NCI-H128 (cell line): ENCODE measurements around the gene TRIM17.

Source experiments
- DNase-seq: peaks from one replicate; lab custom pipeline; 2025; ENCODE audit not compliant: unreplicated experiment; lab: John Stamatoyannopoulos, UW

The TRIM17 gene

DNA sequence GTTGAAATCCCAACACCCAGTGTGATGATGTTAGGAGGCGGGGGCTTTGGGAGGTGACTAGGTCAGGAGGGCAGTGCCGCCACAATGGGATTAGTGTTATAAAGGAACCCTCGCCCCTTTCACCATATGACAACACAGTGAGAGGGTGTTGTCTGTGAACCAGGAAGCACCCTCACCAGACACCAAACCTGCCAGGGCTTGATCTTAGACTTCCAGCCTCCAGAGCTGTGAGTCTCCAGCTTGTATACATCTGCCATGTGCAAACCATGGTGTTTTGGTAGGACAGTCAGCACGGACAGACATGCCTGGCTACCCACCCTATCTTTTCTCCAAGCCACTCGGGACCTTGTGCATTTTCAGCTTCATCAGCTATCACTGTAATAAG lies 14.0 kb downstream of the TRIM17 start:
- no peak for DNase-seq

DNA sequence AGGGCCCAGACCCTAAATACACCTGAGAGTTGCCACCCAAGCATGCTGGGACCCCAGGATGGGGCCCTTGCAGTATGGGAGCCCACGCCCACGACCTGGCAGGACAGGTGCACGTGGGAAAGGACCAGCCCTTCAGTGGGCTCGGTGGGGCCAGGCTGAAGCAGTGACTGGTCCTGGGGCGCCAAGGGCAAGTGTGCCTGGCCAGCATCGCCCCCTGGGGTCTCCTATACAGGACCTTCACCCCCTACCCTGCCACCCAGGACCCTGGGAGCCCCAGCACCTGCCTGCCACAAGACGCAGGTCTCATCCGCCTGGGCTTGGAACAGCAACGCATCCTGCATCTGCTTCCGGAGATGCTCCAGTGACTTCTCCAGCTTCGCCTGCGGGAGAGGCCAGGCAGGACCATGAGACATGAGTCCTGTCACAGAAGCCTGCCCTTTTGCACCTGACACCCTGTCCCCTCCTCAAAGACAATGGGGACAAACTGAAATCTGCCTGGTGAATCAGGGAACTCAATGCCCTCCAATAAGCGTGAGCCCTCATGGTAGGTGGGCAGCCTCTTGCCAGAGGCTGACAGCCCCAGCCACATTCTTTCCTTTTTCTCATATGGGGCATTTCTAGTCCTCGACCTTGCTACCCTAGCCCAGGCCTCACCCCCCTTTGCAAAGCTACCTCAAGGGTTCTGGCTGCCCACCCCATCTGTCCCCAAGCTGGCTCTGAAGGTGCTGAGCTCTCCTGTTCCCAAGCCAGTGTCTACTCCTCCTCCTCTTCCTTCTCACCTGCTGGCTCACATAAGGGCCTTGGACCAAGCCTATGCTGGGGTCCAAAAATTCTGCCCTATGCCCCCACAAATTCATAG lies 14.7 kb downstream of the TRIM17 start:
- no peak for DNase-seq

DNA sequence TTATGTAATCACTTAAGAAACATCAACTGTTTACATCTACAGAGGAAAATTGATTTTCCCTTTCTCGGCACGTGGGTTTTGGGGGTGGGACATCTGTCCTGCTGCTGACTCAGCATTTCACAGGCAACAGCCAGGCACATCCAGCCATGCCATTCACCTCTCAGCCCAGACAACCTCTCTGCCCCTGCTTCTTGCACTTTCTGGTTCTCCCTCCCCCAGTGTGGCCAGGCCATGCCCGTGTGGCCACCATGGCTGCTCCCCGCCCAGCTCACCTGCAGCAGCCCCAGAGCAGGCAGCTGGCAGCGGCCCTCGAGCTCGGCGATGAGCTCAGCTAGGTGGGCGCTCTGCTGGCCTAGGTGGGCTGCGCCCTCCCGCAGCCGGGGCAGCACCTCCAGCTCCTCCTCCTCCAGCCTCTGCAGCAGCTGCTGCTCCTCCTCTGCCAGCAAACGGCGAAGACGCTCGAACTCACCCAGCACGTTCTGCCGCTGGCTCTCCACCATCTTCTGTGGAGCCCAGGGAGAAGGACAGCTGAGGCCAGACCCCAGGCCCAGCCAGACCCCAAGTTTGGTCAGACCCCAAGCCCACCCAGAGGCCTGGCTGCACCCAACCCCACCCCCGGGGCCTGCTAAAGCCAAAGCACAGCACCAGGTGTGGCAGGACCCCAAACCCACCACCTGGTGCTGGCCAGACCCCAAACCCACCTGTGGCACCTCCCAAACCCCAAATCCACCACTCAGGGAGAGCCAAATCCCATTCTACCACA lies 15.8 kb downstream of the TRIM17 start:
- DNase-seq, result no peak

DNA sequence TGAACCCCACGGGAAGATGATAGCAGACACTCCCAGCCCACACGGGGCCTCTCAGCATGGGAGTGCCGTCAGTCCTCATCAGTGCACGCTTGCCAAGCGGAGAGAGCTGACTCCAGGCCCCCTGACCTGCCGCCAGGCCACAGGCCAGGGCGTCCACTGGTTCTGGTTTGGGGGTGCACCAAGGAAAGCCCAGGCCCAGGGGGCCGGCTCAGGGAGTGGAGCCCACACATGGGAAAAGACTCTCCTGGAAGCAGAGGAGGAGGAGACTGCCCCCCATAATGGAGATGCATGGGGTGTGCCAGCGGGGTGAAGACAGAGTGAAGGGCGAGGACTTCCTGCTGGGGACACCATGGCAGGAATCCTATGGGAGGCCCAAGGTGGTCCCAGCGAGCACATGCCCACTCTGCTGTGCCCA lies 16.4 kb downstream of the TRIM17 start:
- DNase-seq, result no peak

DNA sequence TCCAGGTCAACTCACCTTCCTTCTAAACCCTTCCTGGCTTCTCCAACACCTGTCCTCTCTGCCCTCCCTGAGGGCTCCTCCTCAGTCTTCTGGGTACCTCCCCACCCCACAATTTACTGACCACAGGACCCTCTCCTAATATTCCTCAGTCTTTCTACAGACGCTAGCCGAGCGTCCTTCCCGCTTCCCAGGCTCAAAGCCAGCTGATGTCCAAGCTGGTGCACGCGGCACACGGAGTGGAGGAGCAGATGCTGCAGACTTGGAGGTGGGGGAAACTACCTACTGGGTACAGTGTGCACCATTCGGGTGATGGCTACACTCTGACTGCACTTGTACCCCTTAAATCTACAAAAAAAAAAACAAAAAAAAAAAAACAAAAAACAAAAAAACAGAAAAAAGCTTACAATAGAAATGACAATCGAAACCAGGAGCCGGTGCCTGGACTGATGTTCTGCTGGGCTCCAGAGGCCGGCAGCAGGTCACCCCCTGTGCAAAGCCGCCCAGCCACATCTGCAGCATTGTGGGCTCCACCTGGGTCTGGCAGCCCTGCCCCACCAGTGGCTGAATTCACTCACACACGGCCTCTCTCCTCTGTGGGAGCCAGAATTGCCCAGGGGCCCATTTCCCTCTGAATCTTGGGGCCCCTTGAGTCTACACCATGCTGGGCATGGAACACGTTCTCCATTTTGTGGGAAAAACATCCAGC lies 17.0 kb downstream of the TRIM17 start:
- no peak for DNase-seq

DNA sequence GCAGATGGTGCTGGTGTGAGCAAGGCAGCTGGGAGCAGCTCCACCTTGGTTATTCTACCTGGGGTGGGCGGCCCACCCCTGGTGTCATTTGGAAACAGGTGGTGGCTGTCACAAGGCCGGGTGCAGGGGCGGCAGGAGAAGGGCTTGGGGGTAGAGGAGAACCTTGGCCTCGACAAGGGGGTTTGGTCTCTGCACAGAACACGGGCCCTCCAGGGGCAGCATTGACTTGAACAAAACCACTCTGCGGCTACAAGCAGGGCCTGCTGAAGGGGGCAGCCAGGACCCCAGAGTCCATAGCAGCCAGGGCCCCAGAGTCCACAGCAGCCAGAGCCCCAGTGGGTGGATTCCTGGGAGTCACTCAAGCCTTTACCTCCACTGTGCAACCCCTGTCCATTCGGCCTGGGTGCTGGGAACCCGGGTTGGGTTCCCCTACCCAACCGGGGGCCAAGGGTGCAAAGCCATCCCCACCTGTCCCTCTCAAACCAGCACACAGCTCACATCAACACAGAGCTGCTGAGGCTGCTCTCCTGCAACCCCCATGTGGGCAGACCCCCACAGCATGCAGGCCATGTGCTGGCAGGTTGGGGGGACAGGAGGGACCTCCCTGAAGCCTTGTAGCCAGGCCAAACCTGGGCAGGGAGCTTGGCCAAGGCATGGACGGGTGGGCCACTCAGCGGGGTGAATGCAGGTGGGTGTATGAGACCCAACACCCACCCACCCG lies 17.8 kb downstream of the TRIM17 start:
- no peak for DNase-seq

DNA sequence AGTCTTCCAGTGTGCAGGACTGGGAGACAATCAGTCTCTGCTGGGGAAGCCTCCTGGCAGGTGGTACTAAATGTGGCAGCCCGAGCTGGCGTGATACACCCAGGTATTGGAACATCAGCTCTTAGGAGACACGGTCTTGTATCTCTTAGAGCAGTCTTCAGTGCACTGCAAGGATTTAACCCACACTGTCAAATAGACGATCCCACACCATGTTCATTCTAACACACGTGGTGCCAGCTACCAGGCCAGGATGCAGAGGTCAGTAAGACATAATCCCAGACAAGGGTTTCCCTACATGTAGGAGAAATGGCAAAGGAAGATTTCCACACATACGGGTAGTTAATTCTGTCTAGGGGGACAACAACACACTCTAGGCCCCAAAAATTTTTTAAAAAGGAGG lies 18.7 kb downstream of the TRIM17 start:
- no peak for DNase-seq

DNA sequence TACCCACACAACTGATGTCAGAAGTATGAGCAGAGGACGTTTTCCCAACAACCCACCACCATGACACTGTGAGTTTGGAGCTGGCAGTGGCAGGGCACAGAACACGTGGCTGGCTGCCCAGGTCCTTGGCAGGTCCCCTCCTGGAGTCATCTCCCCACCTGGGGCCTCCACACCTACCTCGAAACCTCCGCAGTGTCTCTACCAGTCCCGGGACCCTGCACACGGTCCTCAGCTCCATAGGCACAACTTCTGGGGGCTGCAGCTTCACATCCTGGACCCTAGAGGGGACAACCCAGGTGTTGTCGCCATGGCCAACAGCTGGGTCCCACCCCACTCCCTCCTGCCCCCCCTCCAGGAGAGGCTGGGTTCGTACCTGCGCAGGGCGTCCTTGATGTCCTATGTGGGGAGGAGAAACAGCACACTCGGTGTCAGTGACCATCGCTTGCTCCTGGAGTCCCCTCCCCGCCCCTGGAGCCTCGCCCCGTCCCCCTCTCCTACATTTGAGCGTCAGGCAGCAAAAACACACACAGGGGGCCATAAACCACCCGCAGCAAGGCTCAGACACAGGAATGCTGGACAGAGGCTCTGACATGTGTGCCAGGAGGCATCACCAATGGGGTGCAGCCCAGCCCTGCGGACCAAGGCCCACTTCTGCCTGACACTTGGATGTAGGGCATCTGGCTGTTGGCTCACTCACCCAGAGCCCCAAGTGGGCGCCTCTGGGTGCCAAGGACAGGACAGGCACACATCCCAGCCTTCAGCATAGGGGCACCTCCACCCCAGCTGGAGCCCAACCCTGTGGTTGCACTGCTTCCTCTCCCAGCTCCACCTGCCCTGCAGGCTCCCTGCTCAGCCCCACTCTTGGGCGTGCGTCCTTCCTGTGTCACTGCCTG lies 19.6 kb downstream of the TRIM17 start:
- DNase-seq, result no peak

DNA sequence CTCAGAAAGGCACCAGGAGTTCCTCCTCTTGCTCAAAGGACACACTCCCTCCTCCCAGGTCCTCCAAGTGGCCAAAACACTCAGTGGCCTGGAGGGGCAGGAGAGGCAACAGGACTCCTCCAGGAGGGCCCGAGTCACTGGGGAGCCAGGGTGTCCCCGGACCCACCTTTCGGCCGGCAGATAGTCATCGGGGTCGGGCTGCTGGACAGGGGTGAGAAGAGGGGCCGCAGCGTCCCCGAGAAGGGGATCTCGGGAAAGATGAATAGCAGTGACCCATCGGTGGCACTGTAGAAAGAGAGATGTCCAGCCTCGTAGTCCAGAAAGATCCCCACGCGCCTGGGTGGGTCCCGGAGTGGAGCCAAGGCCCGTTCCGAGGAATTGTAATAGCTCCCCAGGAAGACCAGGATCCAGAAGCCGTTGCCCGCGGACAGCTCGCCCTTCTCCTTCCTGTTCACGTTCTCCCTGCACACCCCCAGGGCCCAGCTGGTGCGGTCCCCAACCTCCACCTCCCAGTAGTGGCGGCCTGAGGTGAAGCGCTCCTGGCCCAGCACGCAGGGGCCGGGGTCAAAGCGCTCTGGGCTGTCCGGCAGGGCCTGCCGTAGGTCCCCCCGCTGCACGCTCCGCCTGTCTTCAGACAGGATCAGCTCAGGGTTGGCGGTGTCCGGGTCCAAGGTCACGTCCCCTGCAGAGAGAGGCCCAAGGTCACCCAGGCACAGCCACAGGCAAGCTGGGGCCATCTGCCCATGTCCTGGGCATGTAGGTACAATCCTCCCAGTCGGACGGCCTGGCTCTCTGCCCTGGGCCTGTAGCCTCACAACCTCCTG lies 21.9 kb downstream of the TRIM17 start:
- DNase-seq, result no peak

DNA sequence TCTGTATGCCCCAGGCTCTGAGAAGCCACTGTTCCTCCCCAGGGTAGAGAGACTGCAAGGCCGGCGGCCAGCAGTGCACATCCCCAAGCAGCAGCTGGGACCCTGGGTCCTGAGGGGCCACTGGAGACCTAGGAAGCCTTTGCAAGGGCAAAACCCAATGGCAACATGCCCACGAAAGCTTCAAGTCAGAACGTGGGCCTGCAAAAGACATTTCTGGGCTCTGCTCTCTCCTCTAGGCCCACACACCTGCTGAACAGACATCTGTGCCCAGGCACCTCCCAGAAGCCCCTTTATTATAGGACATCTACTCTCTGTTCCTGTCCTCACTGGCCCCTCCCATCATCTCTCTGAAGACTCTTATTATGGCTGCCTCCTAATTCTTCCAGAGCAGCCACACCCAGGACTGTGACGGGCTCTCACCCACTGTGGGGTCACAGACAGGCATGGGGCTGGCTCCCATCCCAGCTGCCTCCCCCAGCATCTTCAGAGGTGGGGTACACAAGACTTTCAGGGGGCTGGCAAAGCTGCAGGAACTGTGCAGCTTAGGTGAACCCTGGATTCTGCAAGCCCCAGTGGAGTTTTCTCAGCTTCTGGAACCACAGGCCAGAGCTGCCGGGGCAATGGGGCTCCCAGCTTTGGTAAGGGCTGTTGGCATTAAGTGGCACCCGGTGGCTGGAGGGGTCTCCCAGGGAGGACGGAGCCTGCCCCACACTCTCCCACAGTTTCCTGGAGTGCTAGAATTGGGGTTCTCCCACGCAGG lies 22.7 kb downstream of the TRIM17 start:
- no peak for DNase-seq

DNA sequence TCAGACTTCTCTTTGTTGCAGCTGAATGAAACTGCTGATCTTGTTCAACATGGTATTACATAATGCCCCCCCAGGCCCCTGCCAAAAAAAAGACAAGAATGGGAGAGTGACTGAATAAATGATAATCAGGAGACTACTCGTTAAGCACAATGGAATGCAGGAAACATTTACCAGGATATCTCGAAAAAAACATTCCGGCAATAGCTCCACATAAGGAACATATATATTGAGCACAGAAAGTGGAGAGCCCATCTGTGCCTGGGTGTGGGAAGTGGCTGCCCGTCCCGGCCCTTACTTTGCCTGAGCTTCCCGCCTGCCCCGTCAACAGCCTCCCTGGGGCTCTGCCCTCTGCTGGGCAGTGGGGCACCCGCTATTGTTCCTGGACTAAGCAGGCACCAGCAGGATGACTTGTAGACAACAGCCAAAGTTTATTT lies 23.4 kb downstream of the TRIM17 start:
- DNase-seq, result no peak

DNA sequence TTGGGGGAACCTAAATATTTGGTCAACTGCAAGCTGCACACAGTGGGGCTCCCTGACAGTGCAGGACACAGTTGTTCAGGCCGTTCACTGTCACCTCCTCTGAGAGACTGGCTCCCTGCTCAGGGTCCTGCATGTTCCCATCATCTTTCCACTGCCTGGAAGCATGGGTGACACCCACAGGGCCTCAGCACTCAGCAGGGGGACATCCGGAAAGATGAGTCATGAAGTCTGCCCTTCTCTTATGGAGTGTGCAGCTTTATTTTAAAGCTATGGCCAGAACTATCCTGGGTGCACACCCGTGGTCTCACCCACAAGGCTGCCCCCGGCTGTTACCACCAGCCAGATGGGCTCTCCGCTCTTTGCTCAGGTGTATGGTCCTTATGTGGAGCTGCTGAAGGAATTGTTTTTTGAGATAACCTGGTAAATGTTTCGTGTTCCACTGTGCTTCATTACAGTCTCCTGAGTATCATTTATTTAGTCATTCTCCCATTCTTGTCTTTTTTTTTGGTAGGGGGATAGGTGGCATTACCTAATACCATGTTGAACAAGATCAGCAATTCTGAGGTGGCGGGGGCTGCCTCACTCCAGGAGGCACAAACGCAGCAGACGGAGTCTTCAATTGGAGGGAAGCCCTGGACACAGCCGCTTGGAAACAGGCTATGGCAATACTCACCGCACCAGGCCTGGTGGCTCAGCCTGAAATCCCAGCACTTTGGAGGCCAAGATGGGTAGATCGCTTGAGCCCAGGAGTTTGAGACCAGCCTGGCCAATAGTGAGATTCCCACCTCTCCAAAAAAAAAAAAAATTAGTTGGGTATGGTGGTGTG lies 24.3 kb downstream of the TRIM17 start:
- DNase-seq, result no peak

DNA sequence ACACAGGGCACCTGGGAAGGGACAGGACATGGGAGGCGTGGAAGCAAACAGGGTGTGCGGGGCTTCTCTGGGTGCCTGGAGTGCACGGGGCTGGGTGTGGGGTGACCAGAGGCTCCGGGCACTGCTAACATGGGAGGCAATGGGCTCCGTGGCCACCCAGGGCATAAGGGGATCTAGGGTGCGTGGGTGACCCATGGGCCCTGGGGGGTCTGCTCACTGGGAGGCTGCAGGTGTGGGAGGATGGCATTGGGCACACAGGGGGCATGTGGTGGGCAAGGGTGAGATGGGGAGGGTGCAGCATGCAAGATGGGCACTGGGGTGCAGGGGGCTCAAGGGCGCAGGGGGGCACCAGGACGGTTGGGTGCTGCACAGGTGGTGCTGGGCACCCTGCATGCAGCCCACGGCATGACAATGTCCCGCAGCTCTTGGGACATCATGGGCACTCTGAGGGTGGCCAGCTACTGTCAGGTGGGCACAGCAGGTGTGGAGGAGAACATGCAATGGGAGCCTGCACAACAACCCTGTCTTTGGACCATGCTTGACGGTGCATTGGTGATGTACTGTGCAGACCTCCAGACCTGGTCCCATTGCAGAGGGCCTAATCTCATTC lies 25.1 kb downstream of the TRIM17 start:
- no peak for DNase-seq

DNA sequence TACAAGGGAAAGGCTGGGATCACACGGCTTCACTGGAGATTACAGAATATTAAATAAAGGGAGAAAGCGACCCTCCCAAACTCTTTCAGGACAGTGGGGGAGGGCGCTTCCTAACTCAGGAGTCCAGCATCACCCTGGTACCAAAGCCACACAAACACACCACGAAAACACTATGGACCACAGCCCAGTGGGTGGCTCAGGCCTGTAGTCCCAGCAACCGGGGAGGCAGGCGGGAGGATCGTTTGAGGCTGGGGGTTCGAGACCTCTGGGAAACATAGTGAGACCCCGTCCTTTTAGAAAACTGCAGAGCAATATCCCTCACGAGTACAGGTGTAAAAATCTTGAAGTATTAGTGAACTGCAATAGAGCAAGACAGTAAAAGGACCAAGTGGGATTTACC lies 26.0 kb downstream of the TRIM17 start:
- DNase-seq, result no peak

DNA sequence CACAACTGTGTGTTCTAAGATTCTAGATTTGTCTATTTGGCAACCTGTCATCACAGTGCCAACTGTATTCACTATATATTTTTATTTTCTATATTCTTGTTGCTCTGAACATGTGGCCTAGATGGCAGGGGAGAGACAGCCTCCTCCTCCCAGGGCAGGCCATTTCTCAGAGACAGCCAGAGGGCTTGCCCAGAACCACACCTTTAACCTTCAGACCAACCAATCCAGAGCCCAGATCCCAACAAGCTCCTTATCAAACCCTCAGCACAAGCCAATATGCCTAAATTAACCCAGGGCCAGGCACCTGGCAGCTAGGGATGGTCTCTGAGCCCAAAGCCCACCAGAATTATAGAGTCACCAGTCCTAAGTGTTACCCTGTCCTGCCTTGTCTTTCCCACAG lies 29.3 kb downstream of the TRIM17 start:
- DNase-seq, result no peak

DNA sequence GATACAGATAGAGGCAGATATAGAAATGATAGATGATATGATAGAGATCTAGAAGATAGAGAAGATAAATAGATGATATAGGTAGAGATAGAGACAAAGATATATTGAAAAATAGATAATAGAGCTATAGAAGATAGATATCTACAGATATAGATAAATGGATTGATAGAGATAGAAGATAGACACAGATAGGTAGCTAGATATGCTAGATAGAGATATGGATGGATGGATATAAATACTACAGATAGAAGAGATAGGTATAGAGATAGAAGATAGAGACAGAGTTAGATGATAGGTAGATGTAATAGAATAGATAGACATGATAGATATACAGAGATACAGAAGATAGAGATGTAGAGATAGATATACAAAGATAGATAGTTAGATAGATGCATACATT lies 31.4 kb downstream of the TRIM17 start:
- DNase-seq, result no peak

DNA sequence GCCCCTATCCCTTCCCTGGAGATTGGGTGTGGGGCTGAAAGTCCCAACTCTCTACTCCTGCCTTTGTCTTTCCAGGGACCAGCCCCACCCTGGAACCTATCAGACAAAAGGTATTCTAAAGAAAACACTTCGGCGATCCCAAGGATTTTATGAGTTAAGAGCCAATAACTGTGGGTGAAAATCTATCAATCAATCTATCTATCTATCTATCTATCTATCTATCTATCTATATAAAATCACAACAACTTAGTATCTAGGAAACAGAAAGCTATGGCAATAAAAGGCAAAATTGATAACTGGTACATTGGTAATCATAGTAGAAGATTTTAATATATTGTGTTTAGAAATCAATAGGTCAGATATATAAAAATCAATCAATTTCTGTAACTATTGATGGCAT lies 32.9 kb downstream of the TRIM17 start:
- no peak for DNase-seq
